Heart left ventricle (tissue), 13 donors: ENCODE data around the gene NCDN.

Experiments
- CTCF ChIP-seq, 12 donors: fragments of 200-600 bp; sonication (generic) in 4 of 12; IDR thresholded peaks; one replicate each; pipeline versions ENCODE4 v1.5.0 to v1.8.0; 2018 to 2022; ENCODE audit warnings: antibody characterized with exemption in 12 of 12, mild to moderate bottlenecking in 5 of 12
- POLR2A ChIP-seq, 2 donors: fragments of 450-650 bp; IDR thresholded peaks; one replicate each; pipeline ENCODE4 v1.6.1; 2017; ENCODE audit warnings: antibody characterized with exemption in 2 of 2, mild to moderate bottlenecking in 2 of 2, moderate library complexity in 2 of 2
- donor health status: ischemic (EF 13 %, LVEDD 7.1; RV severe dilation, severe dysfunction).
- donor health status: DM: no; HTN: yes; CAD: no.
- donor health status: DM: no; HTN: no; CAD: no.
- donor health status: ischemic (EF 25% LVEDD 6.9; RV normal size, moderate dysfunction).
- donor health status: ischemic (EF 25% LVEDD 5.7; RV mildly dilated, moderate dysfunction).
- donor health status: ischemic (EF 35%, LVEDD 5.7; RV mildly dilated, moderate dysfunction).
- donor health status: nonischemic (EF 11% LVEDD 7.7; RV severe dilation, severe dysfunction).
- donor health status: DM: yes; HTN: yes; CAD: no.
- donor health status: PGD.
- donor health status: ischemic (EF 29% LVEDD 5.4; RV normal size, mild dysfunction).
- donor health status: nonischemic (EF 23%, LVEDD 6.1; RV moderate dilation, normal function).

- TF ChIP-seq CTCF (IDR thresholded peaks at IDR 0.05) (no peak), POLR2A (IDR thresholded peaks at IDR 0.05) (no peak)
Measured at GRCh38 chr1:35537806-35538205, 19.8 kb upstream of the NCDN start.
